HG02943 (cell line): ENCODE data around the gene RIC8A.
A peak's percentile ranks its signal among the peaks of the same experiment; 100 is the strongest.
"Not testable (repeated sequence)": the region's sequence is repeated elsewhere in the genome, so short reads cannot be mapped to it uniquely, and the experiment has no call there.

ENCODE experiments used
- ATAC-seq: cut with Tn5 transposase; IDR thresholded peaks from one replicate; pipeline ENCODE4 v1.9.1; 2021; ENCODE audit warnings: mild to moderate bottlenecking, low read depth, moderate library complexity; ENCODE audit not compliant: unreplicated experiment

RIC8A gene

GRCh38 chr11:236774-237767 is 29.6 kb downstream of the RIC8A start, which contains the start of gene PSMD13:
PSMD13 (plus strand) TSS chr11:236976; CDS start chr11:237050, 74 bp downstream.
- peak; percentile 74 for ATAC-seq

GRCh38 chr11:238346-238745 is 30.8 kb downstream of the RIC8A start:
- ATAC-seq: not testable (repeated sequence)

GRCh38 chr11:240315-240714 is 32.8 kb downstream of the RIC8A start:
- ATAC-seq: no peak

GRCh38 chr11:241634-242033 is 34.1 kb downstream of the RIC8A start:
- ATAC-seq: no peak

- no peak for ATAC-seq
These were observed 36.9 kb downstream of the RIC8A start for GRCh38 chr11:244376-244775.

GRCh38 chr11:249062-249461 is 41.6 kb downstream of the RIC8A start:
- no peak for ATAC-seq

GRCh38 chr11:250274-250673 is 42.8 kb downstream of the RIC8A start:
- ATAC-seq: no peak

- no peak for ATAC-seq
These were observed 43.3 kb downstream of the RIC8A start for GRCh38 chr11:250740-251299.

GRCh38 chr11:251550-251949 is 44.0 kb downstream of the RIC8A start:
- ATAC-seq: no peak

GRCh38 chr11:252666-253065 is 45.2 kb downstream of the RIC8A start:
- no peak for ATAC-seq

GRCh38 chr11:253160-253885 is 45.8 kb downstream of the RIC8A start:
- no peak for ATAC-seq

- no peak for ATAC-seq
These were observed 46.4 kb downstream of the RIC8A start for GRCh38 chr11:253886-254270.

- ATAC-seq: no peak
These were observed 47.7 kb downstream of the RIC8A start for GRCh38 chr11:255176-255575.

- ATAC-seq: no peak
These were observed 48.3 kb downstream of the RIC8A start for GRCh38 chr11:255816-256215.

GRCh38 chr11:256952-257737 is 49.6 kb downstream of the RIC8A start:
- ATAC-seq: no peak

- ATAC-seq: no peak
These were observed 50.4 kb downstream of the RIC8A start for GRCh38 chr11:257766-258493.

GRCh38 chr11:259413-259812 is 51.9 kb downstream of the RIC8A start:
- ATAC-seq: no peak

- ATAC-seq: no peak
These were observed 54.1 kb downstream of the RIC8A start for GRCh38 chr11:261624-262023.
